NCI-H1092 (cell line): ENCODE measurements around the gene STAG3.
"Not testable (repeated sequence)": the region's sequence is repeated elsewhere in the genome, so short reads cannot be mapped to it uniquely, and the experiment has no call there.

Source experiments
- DNase-seq: peaks from one replicate; lab custom pipeline; 2025; lab: John Stamatoyannopoulos, UW

The STAG3 gene

GRCh38 chr7:100177045-100178001 lies at the start of gene STAG3, which contains the start of gene GPC2:
Gene STAG3 (plus strand): TSS chr7:100177918. CDS start chr7:100180557, 2,639 bp downstream.
Gene GPC2 (minus strand): TSS chr7:100177381. CDS start chr7:100177199, 182 bp downstream.
- DNase-seq = peak; percentile 97

GRCh38 chr7:100128637-100128963 lies 49.1 kb upstream of the STAG3 start:
- no peak for DNase-seq

DNA sequence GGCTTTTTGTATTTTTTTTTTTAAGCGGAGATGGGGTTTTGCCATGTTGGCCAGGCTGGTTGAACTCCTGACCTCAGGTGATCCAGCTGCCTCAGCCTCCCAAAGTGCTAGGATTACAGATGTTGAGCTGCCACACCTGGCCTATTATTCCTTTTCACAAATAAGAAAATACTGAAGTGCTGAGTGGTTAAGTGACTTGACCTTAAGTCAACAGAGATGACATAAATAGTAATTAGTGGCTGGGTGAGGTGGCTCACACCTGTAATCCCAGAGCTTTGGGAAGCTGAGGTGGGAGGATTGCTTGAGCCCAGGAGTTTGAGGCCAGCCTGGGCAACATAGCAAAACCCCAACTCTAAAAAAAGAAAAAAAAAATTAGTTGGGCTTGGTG lies 47.5 kb upstream of the STAG3 start:
- DNase-seq = not testable (repeated sequence)

DNA sequence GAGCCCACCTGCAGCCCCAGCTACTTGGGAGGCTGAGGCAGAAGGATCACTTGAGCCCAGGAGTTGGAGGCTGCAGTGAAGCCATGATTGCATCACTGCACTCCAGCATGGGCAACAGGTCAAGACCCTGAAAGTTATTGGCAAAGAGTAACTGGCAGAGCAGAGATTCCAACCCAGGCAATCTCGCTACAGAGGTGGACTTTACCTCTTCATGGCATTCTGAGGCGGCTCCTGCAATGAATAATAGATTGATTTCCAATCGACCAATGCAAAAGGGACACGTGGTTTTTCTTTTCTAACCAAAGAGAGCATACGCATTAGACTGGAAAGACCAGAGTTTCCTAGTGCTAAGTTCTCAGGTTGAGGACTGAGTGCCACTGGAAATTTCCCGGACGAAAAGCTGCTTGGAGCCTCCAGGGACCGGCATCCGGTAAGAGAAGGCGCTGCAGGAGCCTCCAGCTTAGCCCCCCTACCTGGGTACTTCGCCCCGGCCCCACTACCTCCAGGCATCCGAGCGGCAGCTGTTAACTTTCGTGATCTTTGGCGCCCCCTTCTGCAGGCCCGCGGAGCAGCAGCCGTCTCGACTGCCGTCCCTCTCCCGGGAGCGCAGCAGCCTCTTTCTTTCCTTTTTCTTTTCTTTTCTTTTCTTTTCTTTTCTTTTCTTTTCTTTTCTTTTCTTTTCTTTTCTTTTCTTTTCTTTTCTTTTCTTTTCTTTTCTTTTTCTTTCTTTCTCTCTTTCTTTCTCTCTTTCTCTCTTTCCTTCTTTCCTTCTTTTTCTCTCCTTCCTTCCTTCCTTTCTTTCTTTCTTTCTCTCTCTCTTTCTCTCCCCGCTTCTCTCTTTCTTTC lies 46.9 kb upstream of the STAG3 start:
- DNase-seq = peak; percentile 77

DNA sequence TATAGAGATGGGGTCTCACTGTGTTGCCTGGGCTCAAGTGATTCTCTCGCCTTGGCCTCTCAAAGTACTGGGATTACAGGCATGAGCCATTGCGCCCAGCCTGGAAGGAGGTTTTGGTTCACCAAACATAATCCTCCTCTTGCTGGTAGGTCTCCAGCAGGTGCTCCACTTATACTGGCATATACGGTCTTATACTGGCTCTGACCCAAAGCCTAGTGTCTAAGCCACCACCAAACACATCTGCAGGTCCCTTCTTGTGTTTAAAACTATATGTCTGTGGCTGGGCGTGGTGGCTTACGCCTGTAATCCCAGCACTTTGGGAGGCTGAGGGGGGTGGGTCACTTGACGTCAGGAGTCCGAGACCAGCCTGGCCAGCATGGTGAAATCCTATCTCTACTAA lies 45.6 kb upstream of the STAG3 start:
- DNase-seq = no peak

- peak; percentile 57 for DNase-seq
Measured at GRCh38 chr7:100132697-100133151, 45.0 kb upstream of the STAG3 start.

GRCh38 chr7:100137851-100138760 lies 39.6 kb upstream of the STAG3 start:
- DNase-seq = no peak

DNA sequence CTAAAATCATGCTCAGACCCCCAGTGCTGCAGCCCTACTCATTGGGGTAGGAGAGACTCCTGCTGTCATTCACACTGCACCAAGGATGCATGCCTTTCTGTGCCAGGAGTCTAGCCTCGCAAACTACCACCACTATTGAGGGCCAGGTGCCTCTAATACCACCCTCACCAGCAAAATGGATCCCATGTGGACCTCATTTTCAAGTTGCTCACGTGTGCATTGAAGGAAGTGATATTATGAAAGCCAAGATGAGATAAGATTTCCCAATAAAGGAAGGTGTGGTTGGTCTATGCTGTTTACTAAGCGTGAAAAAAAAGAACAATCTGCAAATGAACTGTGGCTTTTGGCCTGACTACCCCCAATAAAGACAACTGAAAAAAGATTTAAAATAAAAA lies 36.2 kb upstream of the STAG3 start:
- no peak for DNase-seq

DNA sequence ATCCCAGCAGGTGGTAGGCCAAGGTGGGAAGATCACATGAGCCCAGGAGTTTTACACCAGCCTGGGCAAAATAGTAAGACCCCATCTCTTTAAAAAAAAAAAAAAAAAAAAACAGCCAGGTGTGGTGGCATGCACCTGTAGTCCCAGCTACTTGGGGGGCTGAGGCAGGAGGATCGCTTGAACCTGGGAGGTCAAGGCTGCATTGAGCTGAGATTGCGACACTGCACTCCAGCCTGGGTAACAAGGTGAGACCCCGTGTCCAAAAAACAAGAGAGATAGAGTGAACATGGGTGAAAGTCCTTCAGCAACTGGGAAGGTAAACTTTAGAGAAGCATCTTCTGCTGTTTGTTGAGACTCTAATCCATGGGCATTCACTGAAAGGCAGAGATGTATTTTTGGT lies 35.3 kb upstream of the STAG3 start:
- DNase-seq = no peak

GRCh38 chr7:100146350-100146749 lies 31.4 kb upstream of the STAG3 start:
- not testable (repeated sequence) for DNase-seq

DNA sequence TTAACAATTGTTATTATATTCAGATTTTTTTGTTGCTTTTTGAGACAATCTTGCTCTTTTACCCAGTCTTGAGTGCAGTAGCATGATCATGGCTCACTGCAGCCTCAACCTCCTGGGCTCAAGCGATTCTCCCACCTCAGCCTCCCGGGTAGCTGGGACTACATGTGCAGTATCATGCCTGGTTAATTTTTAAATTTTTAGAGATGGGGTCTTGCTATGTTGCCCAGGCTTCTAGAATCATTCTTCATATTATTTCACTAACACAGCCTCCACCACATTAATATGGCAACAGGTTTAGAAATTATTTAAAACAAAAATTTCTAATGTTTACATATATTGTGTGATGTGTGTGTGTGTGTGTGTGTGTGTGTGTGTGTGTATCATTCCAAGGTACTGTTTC lies 30.4 kb upstream of the STAG3 start:
- DNase-seq = no peak

DNA sequence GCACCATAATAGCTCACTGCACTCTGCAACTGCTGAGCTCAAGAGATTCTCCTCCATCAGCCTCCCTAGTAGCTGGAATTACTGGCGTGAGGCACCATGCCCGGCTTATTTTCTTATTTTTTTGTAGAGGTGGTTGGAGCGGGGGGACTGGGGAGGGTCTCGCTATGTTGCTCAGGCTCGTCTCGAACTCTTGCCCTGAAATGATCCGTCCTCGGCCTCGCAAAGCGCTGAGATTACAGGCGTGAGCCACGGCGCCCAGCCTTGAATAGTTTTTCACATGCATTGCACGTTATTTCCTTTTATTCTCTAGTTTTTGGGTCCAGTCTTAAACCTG lies 29.5 kb upstream of the STAG3 start:
- DNase-seq = no peak

GRCh38 chr7:100148559-100149328 lies 29.0 kb upstream of the STAG3 start, which contains the start of gene LAMTOR4:
Gene LAMTOR4 (plus strand): TSS chr7:100148918. CDS start chr7:100148973, 55 bp downstream.
- peak; percentile 100 for DNase-seq

GRCh38 chr7:100152404-100152803 lies 25.3 kb upstream of the STAG3 start:
- no peak for DNase-seq

DNA sequence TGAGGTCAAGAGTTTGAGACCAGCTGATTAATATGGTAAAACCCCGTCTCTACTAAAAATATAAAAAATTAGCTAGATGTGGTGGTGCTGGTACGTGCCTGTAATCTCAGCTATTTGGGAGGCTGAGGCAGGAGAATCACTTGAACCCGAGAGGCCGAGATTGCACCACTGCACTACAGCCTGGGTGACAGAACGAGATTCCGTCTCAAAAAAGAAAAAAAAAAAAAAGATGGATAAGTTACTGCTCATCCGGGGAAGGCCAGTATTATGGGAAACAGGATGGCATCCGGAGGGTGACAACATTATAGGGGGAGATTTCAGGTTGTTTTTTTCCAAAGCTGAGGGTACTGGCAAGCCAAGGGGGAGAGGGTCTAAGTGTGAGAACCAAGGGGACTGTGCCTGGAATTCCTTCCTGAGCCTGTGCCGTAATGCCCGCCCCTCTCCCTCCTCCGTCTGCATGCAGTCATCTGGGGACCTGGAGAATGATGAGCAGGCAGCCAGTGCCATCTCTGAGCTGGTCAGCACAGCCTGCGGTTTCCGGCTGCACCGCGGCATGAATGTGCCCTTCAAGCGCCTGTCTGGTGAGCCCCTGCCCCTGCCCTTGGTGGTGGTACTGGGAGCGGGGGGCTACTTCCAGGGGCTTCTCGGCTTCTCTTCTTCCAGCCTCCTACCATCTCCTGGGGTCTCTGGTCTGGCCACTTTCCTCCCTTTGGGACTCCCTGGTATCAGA lies 24.6 kb upstream of the STAG3 start:
- DNase-seq = no peak

GRCh38 chr7:100153708-100154535 lies 23.8 kb upstream of the STAG3 start:
- DNase-seq = no peak

- DNase-seq = no peak
Measured at GRCh38 chr7:100154651-100155491, 22.8 kb upstream of the STAG3 start.

DNA sequence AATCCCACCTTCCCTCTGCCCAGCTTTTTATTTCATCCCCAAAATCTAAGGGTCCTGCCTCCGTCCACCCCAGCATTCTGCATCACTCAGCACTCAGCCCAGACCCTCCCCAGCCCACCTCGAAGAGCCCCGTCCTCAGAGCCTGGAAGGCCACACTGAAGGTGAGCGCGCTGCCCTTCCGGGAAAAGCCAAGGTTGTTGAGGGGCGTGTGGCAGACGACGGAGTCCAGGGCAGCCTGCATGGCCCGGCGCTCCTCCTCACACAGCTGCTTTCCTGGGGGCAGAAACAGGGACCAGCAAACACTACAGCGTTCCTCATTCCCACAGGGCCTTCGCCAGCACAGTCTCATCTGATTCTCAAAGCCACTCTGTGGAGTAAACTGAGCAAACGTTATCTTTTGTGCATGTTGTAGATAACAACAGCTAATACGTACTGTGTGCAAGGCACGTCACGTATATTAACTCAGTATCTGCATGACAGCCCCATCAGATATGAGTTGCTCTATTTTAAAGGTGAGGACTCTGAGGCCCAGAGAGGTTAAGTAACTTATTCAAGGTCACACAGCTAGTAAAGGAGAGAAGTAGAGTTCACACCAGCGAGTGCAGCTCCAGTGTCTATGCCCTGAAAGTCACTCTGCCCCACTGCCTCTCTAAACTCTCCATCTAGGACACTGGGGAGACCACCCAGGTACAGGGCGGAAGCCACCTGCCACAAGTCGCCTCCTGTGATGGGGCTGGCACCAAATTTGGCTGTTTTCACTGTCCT lies 22.0 kb upstream of the STAG3 start:
- DNase-seq = no peak
